RWPE2 (cell line): ENCODE measurements around the gene RAD51D.

Experiments
- ATAC-seq: fragments of 200-7000 bp; cut with Tn5 transposase; 3 replicates; pipeline ENCODE4 v1.9.1; 2021; ENCODE audit warnings: low read depth
- DNase-seq: peaks from one replicate; pipeline ENCODE4 v3.0.0-alpha.2; 2020; ENCODE audit warnings: low spot score
- H3K27ac ChIP-seq: fragments of 450-650 bp; 2 replicates; pipeline ENCODE4 v1.5.1; 2017; ENCODE audit warnings: mild to moderate bottlenecking; ENCODE audit not compliant: poor library complexity, severe bottlenecking
- H3K27me3 ChIP-seq: fragments of 250-450 bp; sonication (Bioruptor Pico); 2 replicates; pipeline ENCODE4 v1.5.1; 2021; ENCODE audit warnings: mild to moderate bottlenecking, moderate library complexity; ENCODE audit not compliant: insufficient read depth, poor library complexity, severe bottlenecking
- H3K36me3 ChIP-seq: fragments of 250-450 bp; sonication (Bioruptor Pico); 2 replicates; pipeline ENCODE4 v1.5.1; 2020; ENCODE audit warnings: low read depth, mild to moderate bottlenecking, moderate library complexity
- H3K4me1 ChIP-seq: fragments of 250-450 bp; sonication (Bioruptor Pico); 2 replicates; pipeline ENCODE4 v1.5.1; 2021; ENCODE audit warnings: mild to moderate bottlenecking, moderate library complexity; ENCODE audit not compliant: insufficient read depth, poor library complexity, severe bottlenecking
- H3K4me3 ChIP-seq: fragments of 250-450 bp; sonication (Bioruptor Pico); 2 replicates; pipeline ENCODE4 v1.5.1; 2021; ENCODE audit warnings: mild to moderate bottlenecking, moderate library complexity; ENCODE audit not compliant: severe bottlenecking
- H3K9me3 ChIP-seq: fragments of 250-450 bp; sonication (Bioruptor Pico); 2 replicates; pipeline ENCODE4 v1.5.1; 2021; ENCODE audit warnings: mild to moderate bottlenecking, moderate library complexity; ENCODE audit not compliant: severe bottlenecking
- CTCF ChIP-seq: fragments of 450-650 bp; IDR thresholded peaks from one replicate; pipeline ENCODE4 v1.5.1; 2017; ENCODE audit warnings: mild to moderate bottlenecking, moderate library complexity; ENCODE audit not compliant: poor library complexity, severe bottlenecking

RAD51D gene

GRCh38 chr17:35119370-35120165, at the start of gene RAD51D:
Gene RAD51D, minus strand, starts transcription at chr17:35119860. Its CDS starts 247 bp downstream, at chr17:35119613.
- Histone ChIP-seq H3K36me3 (no peaks in the 10 kb centered on the region), H3K4me1 (peaks cover 2% of the 10 kb centered on the region), H3K4me3 (peak within 1 kb of the TSS; percentile 52), H3K9me3 (no peaks in the 10 kb centered on the region), H3K27ac (peak within 1 kb of the TSS; percentile 19), H3K27me3 (no peaks in the 10 kb centered on the region)
- DNase-seq (no peak), ATAC-seq (peak; percentile 84)
- TF ChIP-seq CTCF, result peak; percentile 96

- H3K27ac ChIP-seq, result no peak overlapping the region
- ATAC-seq, result no peak
- no peak for TF ChIP-seq CTCF
- peaks cover 4% of the 10 kb centered on the region for H3K4me1 ChIP-seq
- peaks cover 4% of the 10 kb centered on the region for H3K27me3 ChIP-seq
- H3K36me3 ChIP-seq, result no peaks in the 10 kb centered on the region
- no peaks in the 10 kb centered on the region for H3K9me3 ChIP-seq
- no peak for DNase-seq
- no peak overlapping the region for H3K4me3 ChIP-seq
Measured at GRCh38 chr17:35167666-35168065, 48.0 kb upstream of the RAD51D start.

GRCh38 chr17:35167046-35167445, 47.4 kb upstream of the RAD51D start:
- no peak for TF ChIP-seq CTCF
- no peak for DNase-seq
- ATAC-seq, result peak; percentile 42; the same call in 1 of the 3 replicates

GRCh38 chr17:35166526-35166925, 46.9 kb upstream of the RAD51D start:
- peaks cover under 1% of the 10 kb centered on the region for H3K4me1 ChIP-seq
- no peak for DNase-seq
- no peaks in the 10 kb centered on the region for H3K36me3 ChIP-seq
- peaks cover 4% of the 10 kb centered on the region for H3K27me3 ChIP-seq
- no peak overlapping the region for H3K27ac ChIP-seq
- no peak for ATAC-seq
- no peak overlapping the region for H3K4me3 ChIP-seq
- TF ChIP-seq CTCF, result no peak
- no peaks in the 10 kb centered on the region for H3K9me3 ChIP-seq

More at GRCh38 chr17:35167046-35167445, 47.4 kb upstream of the RAD51D start:
- Histone ChIP-seq H3K27ac (no peak overlapping the region), H3K4me1 (peaks cover 4% of the 10 kb centered on the region), H3K9me3 (no peaks in the 10 kb centered on the region), H3K36me3 (no peaks in the 10 kb centered on the region), H3K4me3 (no peak overlapping the region), H3K27me3 (peaks cover 4% of the 10 kb centered on the region)

GRCh38 chr17:35164716-35165115, 45.1 kb upstream of the RAD51D start:
- Histone ChIP-seq H3K36me3 (no peaks in the 10 kb centered on the region), H3K9me3 (no peaks in the 10 kb centered on the region), H3K27me3 (peaks cover 4% of the 10 kb centered on the region), H3K4me3 (no peak overlapping the region), H3K4me1 (peaks cover 7% of the 10 kb centered on the region), H3K27ac (no peak overlapping the region)
- DNase-seq, result no peak
- ATAC-seq, result no peak
- TF ChIP-seq CTCF, result no peak
